Muscle of arm (tissue), 12 donors: Measurements from ENCODE around the gene NTM. TPM values are rescaled to one million over a fixed set of nuclear protein-coding genes. Genes with fewer than 3 reads are reported as not detected.
"Not testable (repeated sequence)": the region's sequence is repeated elsewhere in the genome, so short reads cannot be mapped to it uniquely, and the experiment has no call there.

ENCODE experiments used
- DNase-seq: peaks from one replicate; pipeline ENCODE4 v3.0.0-alpha.2; 2013
- polyA plus RNA-seq, 12 donors: library from polyadenylated mRNA; unstranded; fragments of 120-200 nt; gene quantifications; one replicate each; pipeline ENCODE4 v1.2.1, GENCODE V29; 2013; ENCODE audit not compliant: insufficient read length in 12 of 12

Gene NTM
- polyA plus RNA-seq, 12 donors = 9.6 to 40.9 (median 22.3) TPM; not detected in 1

GRCh38 chr11:131893103-131893890 lies 522.9 kb downstream of the NTM start:
- no peak for DNase-seq

GRCh38 chr11:131893988-131894387 lies 523.6 kb downstream of the NTM start:
- no peak for DNase-seq

- no peak for DNase-seq
These were observed 524.5 kb downstream of the NTM start for GRCh38 chr11:131894615-131895544.

- DNase-seq = no peak
These were observed 525.5 kb downstream of the NTM start for GRCh38 chr11:131895865-131896264.

- no peak for DNase-seq
These were observed 526.7 kb downstream of the NTM start for GRCh38 chr11:131896978-131897615.

GRCh38 chr11:131897956-131898355 lies 527.5 kb downstream of the NTM start:
- DNase-seq = no peak

- no peak for DNase-seq
These were observed 528.5 kb downstream of the NTM start for GRCh38 chr11:131898949-131899348.

GRCh38 chr11:131899950-131900580 lies 529.6 kb downstream of the NTM start:
- no peak for DNase-seq

GRCh38 chr11:131902421-131902820 lies 532.0 kb downstream of the NTM start:
- no peak for DNase-seq

GRCh38 chr11:131903074-131903473 lies 532.7 kb downstream of the NTM start:
- DNase-seq = no peak

GRCh38 chr11:131904756-131905155 lies 534.3 kb downstream of the NTM start:
- DNase-seq = no peak

GRCh38 chr11:131906963-131907362 lies 536.5 kb downstream of the NTM start:
- DNase-seq = no peak

GRCh38 chr11:131907371-131907770 lies 537.0 kb downstream of the NTM start:
- DNase-seq = no peak

GRCh38 chr11:131908316-131908715 lies 537.9 kb downstream of the NTM start:
- DNase-seq = no peak

GRCh38 chr11:131909426-131910177 lies 539.2 kb downstream of the NTM start:
- no peak for DNase-seq

GRCh38 chr11:131910178-131910522 lies 539.7 kb downstream of the NTM start:
- no peak for DNase-seq

GRCh38 chr11:131910523-131911387 lies 540.3 kb downstream of the NTM start:
- peak; percentile 54 for DNase-seq

- not testable (repeated sequence) for DNase-seq
These were observed 541.1 kb downstream of the NTM start for GRCh38 chr11:131911388-131912032.

GRCh38 chr11:131912134-131912533 lies 541.7 kb downstream of the NTM start:
- no peak for DNase-seq

GRCh38 chr11:131913267-131913666 lies 542.9 kb downstream of the NTM start:
- DNase-seq = no peak
